ENCODE results near the gene COA5.

COA5 gene

GRCh38 chr2:98571121-98571701, 37.1 kb downstream of the COA5 start:
- DNase-seq, result no peak

DNA sequence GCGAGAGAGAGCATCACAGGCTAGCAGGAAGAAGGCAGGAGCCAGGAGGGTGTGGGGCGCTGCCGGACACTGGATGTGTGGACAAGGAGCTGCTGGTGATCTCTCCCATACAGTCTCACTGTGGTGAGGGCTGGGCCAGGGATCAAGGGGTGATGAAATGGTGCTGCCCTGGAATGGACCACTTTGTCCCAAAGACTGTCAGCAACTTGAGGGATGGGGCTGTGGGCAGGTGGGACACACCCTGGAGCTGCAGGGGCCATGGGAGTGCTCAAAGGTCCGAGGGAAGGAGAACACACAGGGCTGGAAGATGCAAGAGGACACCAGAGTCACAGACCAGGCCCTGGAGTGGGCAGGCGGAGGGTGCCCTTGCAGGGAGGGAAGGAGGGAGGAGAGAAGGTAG, 38.0 kb downstream of the COA5 start:
- no peak for DNase-seq

GRCh38 chr2:98569915-98570314, 38.4 kb downstream of the COA5 start:
- no peak for DNase-seq

DNA sequence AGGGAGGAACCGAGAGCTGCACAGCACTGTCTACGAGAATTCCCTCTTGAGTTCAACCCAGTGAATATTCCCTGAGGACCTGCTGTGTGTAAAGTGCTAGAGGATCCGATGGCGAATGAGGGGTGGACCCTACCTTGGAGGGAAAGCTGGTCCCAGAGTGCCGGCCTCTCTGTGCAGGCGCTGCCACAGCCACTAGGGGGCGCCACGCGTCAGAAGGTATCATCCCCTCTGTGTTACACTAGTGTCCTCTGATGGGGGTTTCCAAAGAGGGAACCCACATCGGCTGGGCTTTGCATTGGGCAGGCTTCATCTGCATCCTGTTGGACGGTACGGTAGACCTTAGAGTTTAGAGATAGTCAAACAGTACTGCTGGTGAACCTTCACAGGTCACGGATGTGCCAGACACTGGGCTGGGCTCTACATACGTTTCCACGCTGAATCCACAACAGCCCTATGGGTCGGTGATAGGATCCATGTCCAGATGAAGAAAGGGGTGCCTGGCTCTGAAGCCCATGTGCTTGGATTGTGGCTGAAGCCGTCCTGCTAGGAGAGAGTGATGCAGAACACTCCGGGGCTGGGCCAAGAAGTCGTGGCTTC, 39.0 kb downstream of the COA5 start:
- DNase-seq, result no peak

DNA sequence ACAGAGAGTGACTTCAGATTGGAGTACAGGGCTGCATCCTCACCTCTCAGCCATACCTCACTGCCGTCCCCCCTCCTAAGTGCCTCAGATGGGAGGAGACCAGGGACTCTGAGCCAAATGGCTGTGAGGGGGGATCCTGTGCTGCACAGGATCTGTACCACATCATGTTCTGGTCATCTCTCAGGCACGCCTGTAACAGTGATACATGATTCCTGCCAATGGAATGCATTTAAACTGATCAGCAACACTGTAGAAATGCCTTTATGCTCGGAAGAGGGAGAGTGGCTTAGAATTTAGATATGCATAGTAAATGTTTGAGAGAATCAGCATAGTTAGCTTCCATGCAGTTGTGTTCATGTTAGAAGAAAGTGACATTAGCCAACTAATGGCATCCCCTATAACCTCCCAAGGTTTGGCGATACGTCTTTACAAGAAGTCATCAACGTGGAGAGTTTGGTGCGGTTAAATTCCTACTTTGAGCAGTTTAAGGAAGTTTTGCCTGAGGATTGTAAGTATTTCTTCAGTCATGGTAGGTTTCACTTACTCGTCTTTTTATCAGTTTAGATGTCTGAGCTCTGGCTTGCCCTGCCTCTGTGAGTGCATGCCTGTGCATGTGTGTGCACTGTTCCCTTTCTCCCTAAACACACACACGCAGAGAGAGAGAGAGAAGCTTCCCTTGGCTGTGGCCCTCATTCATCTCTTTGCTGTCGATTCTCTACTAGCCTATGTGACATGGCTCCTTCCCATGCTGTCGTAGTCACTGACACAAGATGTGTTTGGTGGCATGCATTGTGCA, 40.0 kb downstream of the COA5 start:
- DNase-seq, result no peak

DNA sequence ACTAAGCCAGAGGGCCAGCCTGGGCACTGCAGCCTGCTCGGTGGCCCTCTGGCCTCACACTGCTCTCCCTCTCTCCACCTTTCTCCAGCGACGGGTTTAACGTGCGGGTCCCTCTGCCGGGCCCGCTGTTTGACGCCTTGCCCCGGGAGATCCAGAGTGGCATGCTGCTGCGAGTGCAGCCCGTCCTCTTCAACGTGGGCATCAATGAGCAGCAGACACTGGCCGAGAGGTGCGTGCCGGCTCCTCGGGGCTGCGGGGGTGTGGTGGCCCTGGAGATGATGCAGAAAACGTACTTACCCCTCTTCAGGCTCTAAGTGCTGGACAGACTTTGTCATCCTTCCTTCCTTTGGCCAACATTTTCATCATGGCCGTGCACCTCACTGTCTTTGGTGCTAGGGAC, 42.4 kb downstream of the COA5 start:
- no peak for DNase-seq

DNA sequence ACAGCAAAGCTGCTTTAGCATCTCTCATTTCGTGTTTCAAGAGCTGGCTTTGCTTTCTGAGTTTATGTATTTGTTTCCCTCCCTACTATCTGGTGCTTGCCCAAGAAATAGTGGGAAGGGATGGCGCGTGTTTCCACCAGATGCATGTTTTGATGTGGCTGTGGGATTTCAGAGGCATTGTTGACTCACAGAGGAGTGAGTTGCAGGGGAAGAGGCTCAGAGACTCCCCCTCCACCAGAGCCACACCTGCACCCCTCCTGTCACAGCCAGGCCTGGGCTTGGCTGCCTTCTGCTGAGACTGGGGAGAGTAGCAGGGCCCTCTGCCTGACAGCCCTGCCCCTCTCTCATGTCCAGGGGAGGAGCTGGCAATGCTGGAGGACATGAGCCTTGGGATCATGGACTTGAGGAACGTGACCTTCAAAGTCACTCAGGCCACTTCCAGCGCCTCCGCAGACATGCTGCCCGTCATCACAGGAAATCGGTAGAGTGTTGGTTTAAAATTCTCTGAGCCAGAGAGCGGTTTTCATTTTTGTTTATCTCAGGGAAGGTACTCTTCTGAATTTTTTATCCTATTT, 42.9 kb downstream of the COA5 start:
- no peak for DNase-seq

DNA sequence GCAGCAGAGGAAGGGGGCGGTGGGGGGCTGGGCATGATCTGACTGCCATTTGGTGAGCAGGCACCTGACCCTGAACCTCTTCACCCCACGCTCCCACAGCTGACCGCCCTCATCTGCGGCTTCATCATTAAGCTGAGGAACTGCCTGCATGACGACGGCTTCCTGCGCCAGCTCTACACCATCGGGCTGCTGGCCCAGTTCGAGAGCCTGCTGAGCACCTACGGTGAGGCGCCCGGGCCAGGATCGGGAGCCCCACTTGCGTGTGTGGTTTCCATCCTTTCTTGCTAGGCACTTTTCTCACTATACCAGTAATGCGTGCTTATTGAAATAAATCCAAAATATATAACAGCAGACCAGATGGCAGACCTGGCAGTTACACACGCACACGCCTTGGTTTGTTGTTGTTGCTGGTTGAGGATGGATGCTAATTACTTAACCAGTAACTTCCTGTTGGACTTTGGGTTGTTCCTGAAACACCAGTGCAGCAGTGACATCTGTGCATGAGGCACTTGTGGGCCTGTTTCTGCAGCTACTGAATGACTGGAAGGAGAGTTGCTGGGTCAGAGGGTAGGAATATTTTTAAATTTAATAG, 43.7 kb downstream of the COA5 start:
- DNase-seq, result no peak

DNA sequence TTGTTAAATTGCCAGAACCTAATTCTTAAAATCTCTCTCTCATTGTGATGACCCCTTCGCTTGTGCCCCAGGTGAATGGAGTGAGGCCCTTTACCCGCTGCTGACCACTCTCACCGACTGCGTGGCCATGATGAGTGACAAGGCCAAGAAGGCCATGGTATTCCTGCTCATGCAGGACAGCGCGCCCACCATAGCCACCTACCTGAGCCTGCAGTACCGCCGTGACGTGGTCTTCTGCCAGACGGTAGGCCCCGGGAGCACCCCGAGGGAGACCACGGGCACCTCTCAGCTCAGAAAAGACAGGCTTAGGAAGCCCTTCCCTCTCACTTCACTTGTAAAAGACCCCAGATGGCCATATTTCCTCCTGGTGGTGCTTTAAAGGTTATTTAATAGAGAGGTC, 44.9 kb downstream of the COA5 start:
- no peak for DNase-seq

DNA sequence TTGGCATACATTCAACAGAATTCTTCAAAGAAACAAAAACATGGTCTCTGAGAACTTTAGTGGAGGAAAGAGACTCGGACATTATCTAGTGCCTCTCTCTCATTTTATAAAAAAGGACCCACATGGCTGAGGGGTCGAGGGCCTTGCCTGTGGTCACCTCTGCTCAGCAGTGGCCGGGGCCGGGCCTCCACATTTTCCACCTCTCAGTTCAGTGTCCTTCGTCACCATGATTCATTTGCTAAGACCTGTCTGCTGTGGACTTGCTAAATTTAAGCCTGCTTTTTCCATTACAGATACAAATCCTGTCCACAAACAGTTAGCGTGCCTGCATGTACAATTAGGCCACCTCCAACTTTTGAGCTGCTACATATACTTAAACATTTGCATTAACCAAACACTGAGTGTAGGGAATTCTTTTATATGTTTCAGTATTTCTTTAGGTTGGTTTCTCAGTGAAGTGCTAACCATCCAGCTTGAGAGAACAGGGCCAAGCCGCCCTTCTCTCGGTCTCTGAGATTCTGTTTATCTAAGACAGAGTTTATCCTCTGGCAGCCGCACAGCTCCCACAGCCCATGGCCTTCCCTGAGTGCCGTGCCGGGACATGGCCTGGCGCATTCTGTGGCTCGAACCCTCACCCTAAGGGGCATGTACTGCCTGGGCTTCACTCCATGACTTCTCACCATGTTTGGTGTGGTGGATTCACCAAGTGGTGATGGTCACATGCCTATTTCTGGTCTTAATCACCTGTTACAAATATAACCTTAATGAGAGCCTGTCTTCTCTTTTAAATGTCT, 46.2 kb downstream of the COA5 start:
- DNase-seq, result no peak

DNA sequence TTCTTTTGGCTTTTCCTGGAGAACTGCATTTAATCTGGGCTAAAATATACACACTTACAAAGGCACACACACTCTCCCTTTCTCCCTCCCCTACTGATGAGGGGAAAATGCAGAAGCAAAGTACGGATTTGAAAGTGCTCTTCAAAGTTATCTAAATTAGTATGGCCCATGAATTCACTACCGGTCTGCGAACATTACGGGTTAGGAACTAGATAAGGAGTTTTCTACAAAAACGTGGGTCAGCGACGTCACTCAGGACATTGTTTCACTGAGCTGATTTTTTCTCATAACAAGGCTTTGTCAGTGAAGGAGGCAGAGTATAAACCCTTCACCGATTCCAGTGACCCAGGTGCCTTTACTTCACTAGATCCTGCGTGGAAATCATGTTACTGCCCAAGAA, 47.3 kb downstream of the COA5 start:
- DNase-seq, result no peak

DNA sequence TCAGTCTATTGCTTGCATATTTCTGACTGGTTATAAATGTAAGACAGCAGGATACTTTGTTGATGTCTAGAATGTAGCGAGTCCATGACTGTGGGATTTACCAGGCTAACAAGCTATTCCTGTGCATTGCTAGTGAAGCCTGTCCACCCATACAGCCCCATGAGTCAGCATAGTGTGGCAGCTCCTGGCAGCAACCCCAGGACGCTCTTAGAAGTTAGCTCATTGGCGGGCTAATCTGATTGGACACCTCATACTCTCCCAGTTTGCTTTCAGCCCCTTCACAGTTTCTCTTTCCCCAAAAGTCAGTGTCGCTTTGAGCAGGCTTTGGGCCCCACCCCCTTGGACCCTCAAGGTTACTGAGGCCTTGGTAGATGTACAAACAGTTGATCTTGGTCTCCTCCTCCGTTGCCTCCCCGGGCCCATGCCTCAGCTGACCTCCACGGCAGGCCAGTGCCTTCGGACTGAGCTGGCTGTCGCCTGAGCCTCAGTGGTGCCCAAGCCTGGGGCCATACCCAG, 48.0 kb downstream of the COA5 start:
- DNase-seq, result no peak

GRCh38 chr2:98559581-98559980, 48.7 kb downstream of the COA5 start:
- DNase-seq, result no peak

DNA sequence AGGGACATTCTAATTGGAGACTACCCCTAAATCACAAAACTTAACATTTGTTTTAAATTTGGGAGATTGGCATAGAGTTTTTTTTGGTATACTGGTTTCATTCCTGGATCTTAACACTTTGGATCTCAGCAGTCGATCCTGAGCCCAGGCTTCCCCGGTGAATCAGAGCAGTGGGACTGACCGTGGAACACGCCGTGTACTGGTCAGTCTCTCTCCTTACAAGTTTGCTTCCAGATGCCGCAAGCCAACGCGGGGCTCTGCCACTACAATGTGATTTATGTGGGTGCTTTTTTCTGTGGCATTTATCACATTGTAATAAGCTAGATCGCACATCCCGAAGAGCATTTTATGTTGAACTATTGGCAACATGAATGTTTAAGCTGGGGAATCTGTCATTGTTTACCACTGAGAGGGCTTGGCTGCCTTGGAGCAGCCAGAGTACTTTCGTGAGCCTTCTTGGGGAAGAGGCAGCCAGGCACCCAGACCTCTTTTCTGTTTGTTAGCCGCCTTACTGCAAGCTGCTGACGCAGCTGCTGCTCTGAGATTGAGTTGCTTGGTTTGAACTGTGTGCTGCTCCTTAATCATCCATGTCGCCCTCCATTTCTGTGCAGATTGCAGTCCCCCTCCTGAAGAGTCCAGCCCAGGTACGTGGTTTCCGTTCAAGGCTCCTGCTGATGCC, 49.3 kb downstream of the COA5 start:
- no peak for DNase-seq

- no peak for DNase-seq
Observed at GRCh38 chr2:98556344-98557033, 51.8 kb downstream of the COA5 start.

- DNase-seq, result no peak
Observed at GRCh38 chr2:98555696-98556095, 52.6 kb downstream of the COA5 start.

DNA sequence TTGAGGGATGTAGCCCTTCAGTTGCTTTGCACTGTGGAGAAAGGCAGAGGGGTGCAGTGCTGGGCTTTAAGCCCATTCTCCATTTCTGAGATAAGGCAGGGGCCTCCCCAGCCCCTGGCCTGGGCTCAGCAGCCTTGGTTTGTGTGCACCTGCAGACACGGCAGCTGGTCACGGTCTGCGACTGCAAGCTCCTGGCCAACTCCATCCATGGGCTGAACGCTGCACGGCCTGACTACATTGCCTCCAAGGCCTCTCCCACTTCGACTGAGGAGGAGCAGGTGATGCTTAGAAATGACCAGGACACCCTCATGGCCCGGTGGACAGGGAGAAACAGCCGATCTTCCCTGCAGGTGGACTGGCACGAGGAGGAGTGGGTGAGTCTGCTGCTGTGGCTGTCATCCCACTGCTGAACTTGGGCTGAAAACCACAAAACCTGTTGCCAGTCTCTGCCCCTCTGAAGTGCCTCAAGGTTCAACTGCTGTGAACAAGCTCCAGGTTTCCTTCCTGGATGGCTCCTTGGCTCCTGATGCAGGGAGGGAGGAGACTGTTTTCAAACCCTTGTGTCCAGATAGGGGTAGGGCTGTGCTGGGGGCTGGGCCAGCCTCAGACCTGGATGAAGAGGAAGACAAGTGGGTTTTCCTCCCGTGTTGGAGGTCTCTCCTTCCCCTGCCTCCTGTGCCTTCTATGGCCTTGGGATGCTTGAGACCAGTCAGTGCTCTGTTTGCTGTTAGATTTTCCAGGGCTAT, 54.0 kb downstream of the COA5 start:
- DNase-seq, result no peak

- DNase-seq, result no peak
Observed at GRCh38 chr2:98552499-98553179, 55.7 kb downstream of the COA5 start.

- no peak for DNase-seq
Observed at GRCh38 chr2:98551316-98551715, 57.0 kb downstream of the COA5 start.

DNA sequence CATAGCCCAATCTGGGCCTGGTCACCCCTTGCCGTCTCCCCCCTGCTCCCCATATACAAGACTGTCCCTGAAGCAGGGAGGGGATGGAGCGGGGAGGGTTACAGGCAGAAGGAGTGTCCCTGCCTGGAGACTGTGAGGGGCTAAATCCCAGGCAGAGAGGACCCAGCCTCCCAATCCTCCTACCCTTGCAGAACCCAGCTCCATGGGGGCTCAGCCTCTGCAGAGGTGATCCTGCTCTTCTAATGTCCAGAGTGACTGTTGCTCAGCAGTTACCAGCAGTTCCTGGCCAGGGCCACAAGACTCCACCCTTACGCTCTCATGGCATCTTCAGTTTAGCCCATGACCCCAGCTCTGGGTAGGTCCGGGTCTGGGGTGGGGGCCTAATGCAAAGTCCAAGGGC, 58.1 kb downstream of the COA5 start:
- no peak for DNase-seq

All from SW 1271 (cell line).